Measurements from ENCODE around the gene ITM2B. TPM values are rescaled to one million over a fixed set of nuclear protein-coding genes. Genes with fewer than 3 reads are reported as not detected.

The ITM2B gene
- total RNA-seq, 2 experiments from 2014 or later, result 305 to 323 TPM

- Histone ChIP-seq H3K27me3 (ENCODE audit: control insufficient read depth in 1 of 2, insufficient read depth in 2 of 2, low read length in 2 of 2) (no peaks in the 10 kb centered on the region), H3K9me3 (ENCODE audit: control insufficient read depth in 1 of 2, insufficient read depth in 1 of 2, low read length in 2 of 2) (no peaks in the 10 kb centered on the region), H3K36me3 (ENCODE audit: insufficient read depth, low read length) (no peaks in the 10 kb centered on the region), H3K4me1 (ENCODE audit: insufficient read depth, low read length) (peaks cover 44% of the 10 kb centered on the region), H3K27ac (ENCODE audit: low read depth in 1 of 2, low read length in 2 of 2) (peak overlapping the region; percentile 13 to 81), H3K4me3 (ENCODE audit: low read length) (no peak overlapping the region)
- POLR2A ChIA-PET, result interaction anchor here (0.8 to 5.3 kb wide), 16 partner anchors 9 to 789 kb away, joined by 3 to 92 read pairs (median 6); partner anchors contain the start of genes CYSLTR2, FNDC3A, ITM2B and MED4
- Mint-ChIP-seq H3K4me1 (ENCODE audit: low read depth) (peaks cover 67% of the 10 kb centered on the region), H3K9me3 (peaks cover 2% of the 10 kb centered on the region), H3K27me3 (no peaks in the 10 kb centered on the region), H3K27ac (peak overlapping the region; percentile 89), H3K4me3 (peak overlapping the region; percentile 16), H3K36me3 (ENCODE audit: low read depth) (no peaks in the 10 kb centered on the region)
- DNase-seq (no peak), ATAC-seq (ENCODE audit: poor library complexity) (no peak)
- CTCF ChIA-PET, result interaction anchor here (2.0 kb wide), 1 partner anchor 59 kb away, joined by 7 read pairs; no protein-coding TSS in a partner anchor
- TF ChIP-seq CTCF (IDR thresholded peaks at IDR 0.05), result no peak
- intact Hi-C loops (cut with DNase I, micrococcal nuclease), result loop anchor here in 1 of 2 experiments (1.0 to 2.0 kb wide), 4 partner anchors 30 to 60 kb away; no protein-coding TSS in a partner anchor
Observed at GRCh38 chr13:48186722-48187121, 46.3 kb upstream of the ITM2B start.

- no peak overlapping the region for H3K4me3 ChIP-seq (ENCODE audit: low read length)
- H3K36me3 ChIP-seq (ENCODE audit: insufficient read depth, low read length), result no peaks in the 10 kb centered on the region
- no peak for DNase-seq
- intact Hi-C loops (cut with DNase I, micrococcal nuclease), result no loop called here
- TF ChIP-seq CTCF (IDR thresholded peaks at IDR 0.05), result no peak
- no peaks in the 10 kb centered on the region for H3K9me3 ChIP-seq (ENCODE audit: control insufficient read depth in 1 of 2, insufficient read depth in 1 of 2, low read length in 2 of 2)
- H3K27ac ChIP-seq (ENCODE audit: low read depth in 1 of 2, low read length in 2 of 2), result no peak overlapping the region
- ChIA-PET POLR2A (interaction anchor here (1.6 to 2.2 kb wide), 2 partner anchors 33 to 61 kb away, joined by 6 to 8 read pairs; no protein-coding TSS in a partner anchor), CTCF (interaction anchor here (1.0 kb wide), 1 partner anchor 33 kb away, joined by 3 read pairs; no protein-coding TSS in a partner anchor)
- H3K4me1 Mint-ChIP-seq (ENCODE audit: low read depth), result peaks cover 69% of the 10 kb centered on the region
- H3K36me3 Mint-ChIP-seq (ENCODE audit: low read depth), result no peaks in the 10 kb centered on the region
- no peak overlapping the region for H3K4me3 Mint-ChIP-seq
- peaks cover 2% of the 10 kb centered on the region for H3K9me3 Mint-ChIP-seq
- H3K27me3 ChIP-seq (ENCODE audit: control insufficient read depth in 1 of 2, insufficient read depth in 2 of 2, low read length in 2 of 2), result no peaks in the 10 kb centered on the region
- H3K27ac Mint-ChIP-seq, result peak overlapping the region; percentile 89
- peaks cover 44% of the 10 kb centered on the region for H3K4me1 ChIP-seq (ENCODE audit: insufficient read depth, low read length)
- no peak for ATAC-seq (ENCODE audit: poor library complexity)
- no peaks in the 10 kb centered on the region for H3K27me3 Mint-ChIP-seq
Observed at GRCh38 chr13:48188131-48188530, 44.9 kb upstream of the ITM2B start.

- Histone ChIP-seq H3K4me1 (ENCODE audit: insufficient read depth, low read length) (peaks cover 48% of the 10 kb centered on the region), H3K36me3 (ENCODE audit: insufficient read depth, low read length) (no peaks in the 10 kb centered on the region), H3K27ac (ENCODE audit: low read depth in 1 of 2, low read length in 2 of 2) (no peak overlapping the region), H3K27me3 (ENCODE audit: control insufficient read depth in 1 of 2, insufficient read depth in 2 of 2, low read length in 2 of 2) (no peaks in the 10 kb centered on the region), H3K9me3 (ENCODE audit: control insufficient read depth in 1 of 2, insufficient read depth in 1 of 2, low read length in 2 of 2) (no peaks in the 10 kb centered on the region), H3K4me3 (ENCODE audit: low read length) (no peak overlapping the region)
- CTCF ChIA-PET, result interaction anchor here (1.0 kb wide), 1 partner anchor 33 kb away, joined by 3 read pairs; no protein-coding TSS in a partner anchor
- Mint-ChIP-seq H3K9me3 (peaks cover 2% of the 10 kb centered on the region), H3K36me3 (ENCODE audit: low read depth) (no peaks in the 10 kb centered on the region), H3K4me1 (ENCODE audit: low read depth) (peaks cover 72% of the 10 kb centered on the region), H3K27me3 (no peaks in the 10 kb centered on the region), H3K4me3 (peak overlapping the region; percentile 21), H3K27ac (peak overlapping the region; percentile 89)
- ATAC-seq (ENCODE audit: poor library complexity), result no peak
- POLR2A ChIA-PET, result interaction anchor here (1.1 to 4.5 kb wide), 4 partner anchors 33 to 62 kb away, joined by 3 to 26 read pairs (median 7); partner anchors contain the start of gene ITM2B
- no peak for DNase-seq
- TF ChIP-seq CTCF (IDR thresholded peaks at IDR 0.05), result no peak
- intact Hi-C loops (cut with DNase I, micrococcal nuclease), result no loop called here
Observed at GRCh38 chr13:48188601-48189000, 44.4 kb upstream of the ITM2B start.

All from CD4-positive, alpha-beta T cell (primary cell).